GM12865 (cell line): ENCODE results near the gene ANO6.

Experiments
- DNase-seq: peaks from one replicate; pipeline ENCODE4 v3.0.0; 2010; ENCODE audit warnings: low read depth
- H3K4me3 ChIP-seq: 2 replicates; pipeline ENCODE4 v1.5.1; 2011; ENCODE audit warnings: mild to moderate bottlenecking, low read depth, low read length, control low read depth
- TF ChIP-seq, protein P1 (sequence below): IDR thresholded peaks from 2 replicates; pipeline ENCODE4 v1.5.1; 2011; ENCODE audit warnings: low read length, control low read depth, low read depth, inconsistent platforms; ENCODE audit not compliant: insufficient read depth; ENCODE audit errors: missing control alignments

ANO6 gene

DNA sequence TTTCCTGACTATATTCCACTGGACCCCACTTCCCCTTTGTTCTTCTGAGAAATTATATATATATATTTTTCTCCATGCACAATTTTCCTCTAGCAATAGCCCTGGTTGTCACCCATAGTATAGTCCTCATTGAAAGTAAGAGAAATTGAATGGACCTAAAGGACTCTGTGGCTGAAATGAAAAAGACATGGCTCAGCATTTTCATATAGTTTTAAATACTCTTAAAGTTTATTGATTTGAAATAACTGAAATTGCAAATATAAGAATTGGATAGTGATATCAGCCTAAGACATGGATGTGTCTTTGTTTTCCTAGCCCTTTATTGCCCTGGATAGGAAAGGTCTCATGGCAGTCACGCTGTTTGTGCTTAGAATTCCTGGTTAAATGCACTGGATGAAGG is 113.8 kb downstream of the ANO6 start:
- TF ChIP-seq, protein P1, sequence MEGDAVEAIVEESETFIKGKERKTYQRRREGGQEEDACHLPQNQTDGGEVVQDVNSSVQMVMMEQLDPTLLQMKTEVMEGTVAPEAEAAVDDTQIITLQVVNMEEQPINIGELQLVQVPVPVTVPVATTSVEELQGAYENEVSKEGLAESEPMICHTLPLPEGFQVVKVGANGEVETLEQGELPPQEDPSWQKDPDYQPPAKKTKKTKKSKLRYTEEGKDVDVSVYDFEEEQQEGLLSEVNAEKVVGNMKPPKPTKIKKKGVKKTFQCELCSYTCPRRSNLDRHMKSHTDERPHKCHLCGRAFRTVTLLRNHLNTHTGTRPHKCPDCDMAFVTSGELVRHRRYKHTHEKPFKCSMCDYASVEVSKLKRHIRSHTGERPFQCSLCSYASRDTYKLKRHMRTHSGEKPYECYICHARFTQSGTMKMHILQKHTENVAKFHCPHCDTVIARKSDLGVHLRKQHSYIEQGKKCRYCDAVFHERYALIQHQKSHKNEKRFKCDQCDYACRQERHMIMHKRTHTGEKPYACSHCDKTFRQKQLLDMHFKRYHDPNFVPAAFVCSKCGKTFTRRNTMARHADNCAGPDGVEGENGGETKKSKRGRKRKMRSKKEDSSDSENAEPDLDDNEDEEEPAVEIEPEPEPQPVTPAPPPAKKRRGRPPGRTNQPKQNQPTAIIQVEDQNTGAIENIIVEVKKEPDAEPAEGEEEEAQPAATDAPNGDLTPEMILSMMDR, result no peak

DNA sequence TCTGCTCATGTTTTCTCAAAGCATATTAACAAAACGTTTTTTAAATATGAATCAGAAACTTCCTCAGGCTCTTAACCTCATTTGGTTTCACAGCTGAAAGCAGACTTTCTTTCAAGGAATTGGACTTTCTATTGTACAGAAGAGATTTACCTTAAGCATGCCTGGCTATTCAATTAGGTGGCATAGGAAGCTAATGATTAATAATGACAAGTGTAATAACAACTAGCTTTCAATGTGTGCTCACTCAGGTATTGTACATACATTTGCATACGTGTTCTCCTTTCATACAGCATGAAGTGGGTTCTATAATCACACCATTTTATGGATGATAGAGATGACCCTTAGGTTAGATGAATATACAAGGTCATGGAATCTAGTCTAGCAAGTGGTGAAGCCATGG is 115.7 kb downstream of the ANO6 start:
- DNase-seq, result no peak
- H3K4me3 ChIP-seq, result no peak overlapping the region
- TF ChIP-seq, protein P1, result no peak

More for the DNA sequence above, 113.8 kb downstream of the ANO6 start:
- no peak for DNase-seq
- no peak overlapping the region for H3K4me3 ChIP-seq

DNA sequence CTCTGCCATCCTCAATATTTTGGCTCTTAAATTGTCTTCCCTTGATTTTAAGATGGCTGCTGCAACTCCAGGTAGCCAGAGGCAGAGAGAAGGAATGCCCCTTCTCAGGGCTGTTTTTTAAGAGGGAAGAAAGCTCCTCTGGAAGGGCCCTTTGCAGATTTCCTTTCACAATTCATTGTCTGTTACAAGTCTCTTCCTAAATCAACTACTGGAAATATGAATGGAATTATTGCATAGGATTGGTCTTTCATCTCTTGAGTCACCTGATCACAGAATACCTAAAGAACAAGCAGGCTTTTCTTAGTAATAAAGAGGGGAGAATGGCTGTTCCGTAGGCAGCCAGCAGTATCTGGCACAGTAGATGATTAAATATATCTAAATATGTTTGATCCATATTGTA is 118.5 kb downstream of the ANO6 start:
- no peak for DNase-seq

DNA sequence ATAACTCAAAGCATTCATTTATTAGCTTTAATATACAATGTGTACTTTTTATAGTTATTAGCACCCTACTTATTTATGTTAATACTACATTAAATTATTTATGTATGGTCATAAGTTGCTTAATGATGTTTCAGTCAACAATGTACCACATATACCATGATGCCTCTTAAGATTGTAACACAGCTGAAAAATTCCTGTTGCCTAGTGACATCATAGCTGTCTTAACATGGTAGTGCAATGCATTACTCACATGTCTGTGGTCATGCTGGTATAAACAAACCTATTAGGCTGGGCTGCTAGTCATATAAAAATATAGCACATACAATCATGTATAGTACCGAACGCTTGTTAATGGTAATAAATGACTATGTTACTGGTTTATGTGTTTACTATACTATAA is 120.4 kb downstream of the ANO6 start:
- no peak overlapping the region for H3K4me3 ChIP-seq
- no peak for DNase-seq
- TF ChIP-seq, protein P1, result no peak

More for the DNA sequence above, 118.5 kb downstream of the ANO6 start:
- H3K4me3 ChIP-seq, result no peak overlapping the region
- TF ChIP-seq, protein P1, result no peak

DNA sequence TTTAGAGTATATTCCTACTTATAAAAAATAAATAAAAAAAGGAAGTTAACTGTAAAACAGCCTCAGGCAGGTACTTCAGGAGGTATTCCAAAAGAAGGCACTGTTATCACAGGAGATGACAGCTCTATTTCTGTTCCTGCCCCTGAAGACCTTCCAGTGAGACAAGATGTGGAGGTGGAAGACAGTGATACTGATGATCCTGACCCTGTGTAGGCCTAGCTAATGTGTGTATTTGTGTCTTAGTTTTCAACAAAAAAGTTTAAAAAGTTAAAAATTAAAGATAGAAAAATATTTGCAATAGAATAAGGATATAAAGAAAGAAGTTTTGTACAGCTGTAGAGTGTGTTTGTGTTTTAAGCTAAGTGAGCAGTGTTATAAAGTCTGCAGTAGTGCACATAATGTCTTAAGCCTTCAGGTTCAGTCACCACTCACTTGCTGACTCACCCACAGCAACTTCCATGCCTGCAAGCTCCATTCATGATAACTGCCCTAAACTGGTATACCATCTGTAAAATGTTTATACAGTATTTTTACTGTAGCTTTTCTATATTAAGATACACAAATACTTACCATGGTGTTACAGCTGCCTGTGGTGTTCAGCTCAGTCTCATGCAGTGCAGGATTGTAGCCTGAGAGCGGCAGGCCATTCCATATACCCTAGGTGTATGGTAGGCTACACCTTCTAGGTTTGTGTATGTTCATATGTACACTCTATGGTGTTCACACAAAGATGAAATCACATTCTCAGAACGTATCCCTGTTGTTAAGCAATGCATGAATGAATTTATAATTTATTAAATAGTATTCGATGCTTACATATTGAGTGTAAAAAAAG is 121.1 kb downstream of the ANO6 start:
- TF ChIP-seq, protein P1, result no peak
- H3K4me3 ChIP-seq, result no peak overlapping the region
- no peak for DNase-seq

DNA sequence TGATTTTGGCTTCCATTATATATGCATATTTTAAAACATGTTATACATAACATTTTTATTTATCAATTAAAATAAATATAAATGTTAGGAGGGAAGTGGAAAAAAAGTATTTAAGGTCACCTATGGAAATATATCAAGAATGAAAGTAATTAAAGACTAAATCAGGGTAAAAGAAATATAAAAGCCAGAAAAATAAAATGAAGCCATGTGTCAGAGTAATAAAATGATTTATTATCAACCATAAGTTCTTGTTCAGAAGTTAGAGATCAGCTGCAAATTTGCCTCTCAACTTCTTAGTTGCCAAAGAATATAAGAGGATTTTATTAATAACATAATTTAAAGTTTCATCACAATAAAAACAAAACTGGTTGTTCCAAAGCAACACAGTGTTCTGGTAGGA is 121.9 kb downstream of the ANO6 start:
- no peak overlapping the region for H3K4me3 ChIP-seq
- TF ChIP-seq, protein P1, result no peak
- no peak for DNase-seq

DNA sequence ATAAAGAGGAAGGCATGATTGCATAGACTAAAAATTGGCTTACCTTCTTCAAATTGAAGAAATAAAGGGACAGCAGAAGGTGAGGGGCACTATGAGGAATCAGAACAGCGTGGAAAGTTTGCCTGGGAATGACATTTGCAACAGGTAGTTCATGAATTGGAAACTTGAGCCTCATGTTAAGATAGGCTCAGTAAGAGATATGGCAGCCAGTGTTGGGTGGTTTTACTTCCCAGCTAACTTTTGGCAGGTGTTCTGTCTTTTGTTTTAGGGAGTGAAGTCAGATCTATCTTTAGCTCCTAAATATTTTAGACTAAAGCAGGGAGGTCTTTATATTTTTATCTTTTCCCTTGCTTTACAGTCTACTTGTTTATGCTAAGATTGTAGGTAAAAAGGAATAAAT is 122.4 kb downstream of the ANO6 start:
- TF ChIP-seq, protein P1, result no peak
- no peak for DNase-seq
- no peak overlapping the region for H3K4me3 ChIP-seq
